Stimulated activated CD8-positive, alpha-beta memory T cell treated with anti-CD3 and anti-CD28 coated beads, Interleukin-15, amount 100 ng/mL, for 4 hours (primary cell): ENCODE data around the gene LINGO4.

Source experiments
- DNase-seq, 2 donors: peaks; one replicate each; pipeline ENCODE4 v3.0.0-alpha.2; 2020; ENCODE audit warnings: low read depth in 2 of 2

The LINGO4 gene

DNA sequence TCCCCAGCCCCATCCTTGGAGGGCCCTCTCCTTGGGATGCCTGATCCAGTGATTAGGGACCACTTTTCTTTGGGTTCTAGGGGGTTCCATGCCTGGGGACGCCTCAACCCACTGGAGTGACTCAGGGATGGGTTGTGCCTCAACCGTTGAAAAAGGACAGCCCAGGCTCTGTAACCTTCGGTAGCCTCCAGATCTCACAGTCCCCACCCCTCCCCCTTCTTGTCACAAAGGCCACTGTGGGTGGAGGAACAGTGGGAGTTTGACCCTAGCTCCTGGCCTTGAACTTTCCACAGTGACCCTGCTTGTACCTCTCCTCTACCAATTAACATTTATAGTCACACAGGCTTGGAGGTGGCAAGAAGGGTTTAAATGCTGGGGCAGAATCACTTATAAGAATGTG, 29.0 kb upstream of the LINGO4 start:
- no peak for DNase-seq

DNA sequence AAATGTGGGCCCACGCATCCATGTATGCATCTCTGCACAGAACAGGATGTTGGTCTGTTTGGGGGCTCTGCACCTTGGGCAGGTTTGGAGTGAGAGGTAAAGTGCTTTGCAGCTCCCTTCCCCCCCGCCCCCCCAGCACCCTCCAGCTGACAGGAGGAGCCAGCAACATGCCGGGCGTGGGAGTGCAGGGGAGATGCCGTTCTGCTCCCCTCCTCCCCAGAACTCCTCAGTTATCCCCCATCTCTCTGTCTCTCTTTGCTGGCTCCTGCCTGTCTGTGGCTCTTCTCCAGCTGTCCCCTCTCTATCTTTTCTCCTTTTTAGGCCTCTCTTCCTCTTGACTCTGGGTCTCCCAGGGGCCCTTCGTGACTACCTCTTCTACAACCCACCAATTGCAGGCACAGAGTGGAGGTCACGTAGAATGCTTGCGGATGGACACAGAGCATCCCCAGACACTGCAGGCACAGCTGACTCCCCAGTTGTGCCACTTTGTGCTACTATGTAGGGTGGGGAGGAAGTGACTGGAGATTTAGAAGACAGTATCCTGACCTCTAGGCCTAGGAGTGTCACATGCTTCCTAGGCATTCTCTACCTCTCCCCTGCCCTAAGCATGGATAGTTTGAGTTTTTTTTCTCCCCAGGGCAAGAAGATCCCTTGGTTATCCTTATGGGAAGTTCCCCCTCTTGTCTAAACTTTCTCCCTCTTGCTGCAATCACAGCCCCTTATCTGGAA, 28.1 kb upstream of the LINGO4 start:
- DNase-seq, result no peak

DNA sequence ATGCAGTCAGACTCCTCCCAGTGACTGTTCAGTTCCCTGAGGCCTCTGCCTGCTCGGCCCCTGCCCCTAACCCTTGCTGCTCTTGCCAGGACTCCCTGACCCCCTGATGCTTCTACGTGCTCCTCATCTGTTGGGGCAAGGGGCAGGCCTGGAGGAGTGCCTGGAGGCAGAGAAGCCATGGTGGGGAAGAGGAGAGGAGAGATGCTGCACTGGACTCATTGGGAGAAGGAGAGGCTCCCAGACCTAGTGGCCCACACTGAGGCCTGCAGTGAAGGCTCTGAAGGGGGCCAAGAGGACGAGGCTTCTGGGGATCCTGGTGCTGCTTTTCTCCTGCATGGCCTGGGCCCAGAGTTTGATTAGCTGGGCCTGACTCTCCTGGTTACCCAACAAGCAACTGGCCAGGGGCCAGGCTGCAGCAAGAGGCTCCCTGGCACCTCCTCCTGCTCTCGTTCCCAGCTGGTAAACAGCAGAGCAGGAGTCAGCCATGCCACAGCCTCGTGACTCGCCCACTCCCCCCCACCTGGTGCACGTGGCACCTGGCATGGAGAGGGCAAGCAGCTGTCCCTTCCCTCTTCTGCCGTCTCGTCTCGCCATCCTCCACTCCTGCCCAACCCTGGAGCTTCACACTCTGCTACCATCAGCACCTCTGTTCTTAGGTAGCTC, 27.2 kb upstream of the LINGO4 start:
- no peak for DNase-seq

DNA sequence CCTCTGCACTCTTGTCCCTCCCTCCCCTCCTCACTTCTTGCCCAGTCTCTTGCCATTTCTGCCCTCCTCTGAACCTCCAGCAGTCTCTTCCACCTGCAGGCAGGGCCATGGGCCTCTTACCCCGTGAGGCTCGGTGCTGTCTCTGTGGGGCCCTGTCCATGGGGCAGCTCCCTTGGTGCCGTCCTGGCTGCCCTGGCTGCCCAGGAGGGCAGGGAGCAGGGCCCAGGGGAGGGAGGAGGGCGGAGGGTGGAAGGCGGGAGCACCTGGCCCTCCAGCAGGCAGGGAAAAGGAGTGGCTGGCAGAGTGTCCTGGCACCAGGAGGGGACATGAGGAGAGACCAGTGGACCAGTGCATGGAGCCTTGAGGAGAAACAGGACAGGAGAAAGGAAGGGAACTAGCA, 26.4 kb upstream of the LINGO4 start, which contains the start of gene RORC:
RORC (minus strand) TSS at position 198 of the 400 bp plus-strand sequence; CDS start at position 160, 38 bp downstream.
- no peak for DNase-seq

DNA sequence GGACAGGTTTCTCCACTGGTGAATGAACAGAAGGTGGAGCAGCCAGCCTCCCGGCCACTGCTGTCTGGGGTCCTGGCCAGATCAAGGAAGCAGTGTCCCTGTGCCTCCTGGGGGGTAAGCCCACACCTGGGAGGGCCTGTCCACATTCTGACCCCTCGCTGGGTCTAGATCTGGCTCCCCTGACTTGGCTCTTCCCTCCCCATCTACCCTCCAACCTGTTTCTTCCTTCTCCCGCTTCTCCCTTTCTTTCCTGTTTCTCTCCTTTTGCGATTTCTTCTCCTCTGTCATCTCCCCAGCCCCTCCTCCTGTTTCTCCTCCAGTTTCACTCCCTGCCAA, 26.0 kb upstream of the LINGO4 start:
- no peak for DNase-seq

DNA sequence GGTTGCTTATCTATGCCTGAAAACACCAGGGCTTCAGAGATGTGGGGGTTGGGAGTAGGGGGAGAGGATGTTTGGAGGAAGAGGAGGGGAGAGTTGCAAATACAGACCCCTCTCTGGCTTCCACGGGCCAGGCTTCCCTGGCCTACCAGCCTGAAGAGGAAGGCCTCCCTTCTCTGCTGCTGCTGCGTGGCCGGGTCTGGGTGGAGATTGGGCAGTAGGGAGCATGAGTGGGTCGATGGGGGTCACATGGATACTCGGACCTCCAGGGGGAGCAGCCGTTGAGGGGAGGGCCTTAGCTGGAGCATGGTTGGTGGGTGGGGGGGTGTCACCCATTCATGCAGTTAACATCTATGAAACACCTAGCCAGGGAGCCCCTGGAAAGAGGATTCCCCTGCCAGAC, 24.8 kb upstream of the LINGO4 start:
- DNase-seq, result no peak

DNA sequence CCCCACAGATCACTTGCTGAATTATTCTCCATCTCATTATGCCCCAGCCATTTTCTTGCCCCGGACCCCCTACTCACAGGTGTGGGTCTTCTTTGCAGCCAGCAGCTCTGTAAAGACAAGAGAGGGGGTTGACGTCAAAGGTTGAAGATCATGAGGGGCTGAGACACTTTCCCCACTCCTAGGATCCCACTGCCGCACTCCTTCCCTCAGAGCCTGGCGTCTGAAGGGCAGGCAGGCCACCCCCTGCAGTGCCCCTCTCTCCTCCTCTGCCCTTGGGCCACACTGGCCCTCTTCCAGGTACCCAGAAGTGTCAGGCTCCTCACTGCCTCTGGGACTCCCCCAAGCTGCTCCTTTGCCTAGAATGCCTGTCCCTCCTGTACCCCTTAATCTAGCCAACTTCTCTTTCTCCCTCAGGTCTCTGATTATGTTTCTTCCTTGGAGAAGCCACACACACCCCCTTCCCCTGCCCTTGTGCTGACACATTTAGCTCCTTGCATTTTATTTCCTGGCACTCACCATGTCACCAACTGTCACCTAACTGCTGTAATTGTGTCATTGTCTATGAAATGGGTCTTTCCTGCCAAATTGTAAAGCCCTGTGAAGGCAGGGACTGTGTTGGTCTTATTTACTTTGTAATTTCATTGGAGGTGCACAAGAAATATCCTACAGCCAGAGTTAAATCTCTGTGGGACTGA, 24.3 kb upstream of the LINGO4 start:
- no peak for DNase-seq

DNA sequence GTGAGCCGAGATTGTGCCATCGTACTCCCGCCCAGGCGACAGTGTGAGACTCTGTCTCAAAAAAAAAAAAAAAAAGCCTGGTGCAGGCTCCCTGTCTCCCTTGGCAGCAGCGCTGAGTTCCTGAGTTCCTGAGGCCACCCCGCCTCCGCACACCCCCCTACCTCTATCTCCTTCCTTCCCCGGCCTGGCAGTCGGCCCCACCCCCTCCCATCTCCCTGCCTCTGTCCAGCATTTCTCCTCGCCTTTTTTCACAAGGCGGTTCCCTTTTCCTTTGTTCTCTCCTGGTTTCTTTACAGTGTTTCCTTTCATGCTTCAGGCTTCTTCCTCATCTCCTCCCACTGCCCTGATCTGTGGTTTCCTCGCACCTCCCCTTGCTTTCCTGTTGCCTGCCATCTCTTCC, 23.7 kb upstream of the LINGO4 start:
- no peak for DNase-seq

DNA sequence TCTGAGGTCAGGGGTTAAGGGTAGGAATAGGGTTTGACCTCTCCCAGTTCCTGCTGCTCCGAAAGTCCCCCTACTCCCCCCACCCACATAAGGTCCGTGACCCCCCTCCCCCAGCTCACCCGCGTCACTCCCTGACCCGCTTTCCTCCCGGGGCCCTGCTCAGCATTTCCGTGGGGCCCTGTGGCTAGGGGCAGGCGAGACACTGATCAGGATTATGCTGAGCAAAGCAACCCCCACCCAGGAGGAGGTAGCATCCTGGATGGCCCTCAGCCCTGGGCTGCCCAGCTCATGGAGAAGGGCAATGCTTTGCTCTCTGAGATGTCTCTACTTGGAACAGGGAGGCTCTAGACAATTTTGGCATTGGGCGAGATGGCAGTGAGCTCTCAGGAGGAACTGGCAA, 22.6 kb upstream of the LINGO4 start:
- DNase-seq, result no peak

DNA sequence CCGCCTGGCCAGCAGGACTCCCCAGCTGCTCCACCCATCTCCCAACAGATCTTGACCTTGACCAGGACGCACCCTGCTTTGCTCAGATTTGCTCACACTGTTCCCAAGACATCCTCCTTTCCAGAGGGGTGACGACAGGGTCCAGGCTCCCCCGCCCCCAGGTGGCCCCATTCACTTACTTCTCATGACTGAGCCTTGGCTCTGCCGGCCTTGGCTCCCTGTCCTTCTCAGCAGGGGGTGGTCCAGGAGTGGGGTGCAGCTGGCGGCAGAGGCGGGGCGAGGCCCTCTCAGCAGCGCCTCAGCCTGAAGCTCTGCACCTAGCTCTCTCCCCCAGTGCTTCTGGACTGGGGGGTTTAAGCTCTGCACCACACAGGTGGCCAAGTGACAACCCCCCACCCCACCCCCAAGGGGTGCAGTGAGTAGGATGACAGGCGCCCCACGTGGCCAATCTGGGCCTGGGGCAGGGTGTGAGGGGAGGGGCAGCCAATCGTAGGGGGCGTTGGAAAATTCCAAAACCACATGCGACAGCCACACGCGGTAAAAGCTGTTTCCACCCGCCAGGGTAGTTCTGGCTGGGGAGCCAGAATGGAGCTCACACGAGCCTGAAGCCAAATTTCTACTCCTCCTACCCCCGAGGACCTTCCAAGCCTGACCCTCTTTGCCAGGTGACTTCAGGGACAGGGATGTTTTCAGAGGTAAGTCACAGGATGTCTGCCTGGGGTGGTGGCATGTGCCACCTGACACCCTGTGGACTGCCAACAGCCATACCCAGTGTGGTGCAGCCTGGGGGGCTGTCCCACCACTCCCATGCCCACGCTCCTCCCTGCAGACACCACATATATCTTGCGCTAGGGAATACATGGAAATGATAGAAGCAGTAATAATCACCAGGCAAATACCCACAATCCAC, 20.8 kb upstream of the LINGO4 start:
- peak; percentile 26 for DNase-seq

DNA sequence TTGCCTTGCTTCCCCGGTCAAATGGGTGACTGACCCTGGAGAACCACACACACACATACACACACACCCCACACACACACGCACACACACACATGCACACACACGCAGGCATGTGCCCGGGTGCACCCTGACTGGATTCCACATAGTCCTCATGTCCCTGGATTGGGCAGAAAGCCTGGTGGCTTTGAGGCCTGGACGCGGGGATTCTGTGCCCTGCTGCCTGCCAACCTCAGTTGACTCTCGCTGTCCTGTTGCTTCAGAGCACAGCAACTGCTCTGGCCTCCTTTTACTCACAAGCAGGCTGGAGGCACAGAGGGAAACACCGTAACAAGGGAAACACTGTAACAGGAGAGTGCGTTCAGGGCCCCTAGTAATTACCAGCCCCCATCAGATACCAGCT, 20.0 kb upstream of the LINGO4 start:
- no peak for DNase-seq

DNA sequence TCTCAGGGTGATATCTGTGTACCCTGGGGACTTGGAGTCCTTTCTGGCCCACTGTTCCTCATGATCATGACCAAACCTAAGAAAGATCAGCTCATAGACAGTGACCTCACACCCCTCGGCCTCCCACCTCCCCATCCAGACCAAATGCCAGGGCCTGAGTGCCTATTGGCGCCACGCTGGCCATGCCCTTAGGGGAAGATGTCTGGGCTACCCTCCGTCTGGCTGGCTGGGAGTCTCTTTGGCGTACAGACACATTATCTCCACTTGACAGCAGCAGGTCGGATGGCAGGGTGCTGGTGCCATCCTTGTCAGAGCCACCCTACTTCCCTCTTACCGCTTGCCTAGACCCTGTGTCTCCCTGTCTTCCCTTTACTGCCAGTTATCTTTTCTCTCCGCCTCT, 18.0 kb upstream of the LINGO4 start:
- no peak for DNase-seq

DNA sequence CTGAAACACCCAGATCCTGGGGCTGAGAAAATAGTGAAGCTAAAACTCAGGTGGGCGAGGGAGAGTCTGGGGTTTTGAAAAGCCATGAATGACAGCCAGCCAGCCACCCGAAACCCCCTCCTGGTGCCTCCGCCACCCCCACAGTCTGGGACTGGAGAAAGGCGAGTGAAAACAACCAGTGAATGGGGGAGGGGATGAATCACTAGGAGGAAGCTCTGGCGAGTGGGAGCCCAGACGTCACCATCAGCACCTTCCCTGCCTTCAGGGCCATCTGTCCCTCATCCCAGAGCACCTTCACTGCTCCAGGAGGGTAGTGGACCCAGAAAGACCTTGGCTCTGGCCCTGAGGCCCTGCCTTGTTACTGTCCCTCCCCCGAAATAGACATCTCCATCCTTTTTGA, 17.2 kb upstream of the LINGO4 start:
- peak; percentile 26 to 48 for DNase-seq

DNA sequence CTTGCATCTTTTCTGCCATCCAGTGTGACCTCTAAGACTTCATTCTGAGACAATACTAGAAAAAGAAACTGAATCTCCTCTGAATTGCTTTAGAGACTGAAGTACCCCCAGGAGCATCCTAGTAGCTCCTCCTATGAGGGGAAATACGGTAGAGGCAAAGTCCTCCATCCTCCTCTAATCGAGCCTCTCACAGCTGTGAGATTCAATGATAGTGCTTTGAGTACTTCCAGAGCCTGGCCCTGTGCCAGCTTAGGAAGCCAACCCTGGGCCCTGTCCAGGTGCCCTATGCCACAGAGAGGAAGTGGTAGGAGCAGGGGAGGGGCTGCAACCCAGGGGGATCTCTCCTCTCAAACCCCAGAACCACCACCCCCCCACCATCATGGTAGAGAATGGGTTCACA, 15.7 kb upstream of the LINGO4 start:
- no peak for DNase-seq

DNA sequence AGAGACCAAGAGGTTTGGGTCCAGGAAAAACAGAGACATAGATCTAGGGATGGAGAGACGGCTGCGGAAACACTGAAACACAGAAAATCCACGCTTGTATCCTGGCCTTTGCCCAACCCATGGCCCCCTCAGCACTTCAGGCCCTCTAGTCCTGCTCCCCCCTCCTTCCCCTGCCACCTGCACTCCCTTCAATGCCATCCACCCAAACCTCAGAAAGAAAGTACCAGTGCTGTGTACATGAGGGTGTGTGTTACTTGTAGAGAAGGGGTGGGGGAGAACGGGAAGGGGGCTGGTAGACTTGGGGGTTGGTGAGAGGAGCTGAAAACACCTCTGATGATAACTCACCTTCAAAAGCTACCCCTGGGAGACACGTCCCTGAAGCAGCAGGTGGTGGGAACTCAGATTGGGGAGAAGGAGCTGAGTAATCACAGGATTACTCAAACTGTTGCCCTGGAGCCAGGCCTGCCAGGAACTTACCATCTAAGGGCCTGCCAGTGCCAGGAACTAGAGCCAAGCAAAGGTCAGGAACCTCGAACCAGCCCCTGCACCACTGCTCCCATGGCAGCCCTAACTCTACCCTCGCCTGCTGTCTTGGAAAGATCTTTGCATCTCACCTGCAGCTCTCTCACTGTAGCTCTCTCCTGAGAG, 14.9 kb upstream of the LINGO4 start:
- no peak for DNase-seq

DNA sequence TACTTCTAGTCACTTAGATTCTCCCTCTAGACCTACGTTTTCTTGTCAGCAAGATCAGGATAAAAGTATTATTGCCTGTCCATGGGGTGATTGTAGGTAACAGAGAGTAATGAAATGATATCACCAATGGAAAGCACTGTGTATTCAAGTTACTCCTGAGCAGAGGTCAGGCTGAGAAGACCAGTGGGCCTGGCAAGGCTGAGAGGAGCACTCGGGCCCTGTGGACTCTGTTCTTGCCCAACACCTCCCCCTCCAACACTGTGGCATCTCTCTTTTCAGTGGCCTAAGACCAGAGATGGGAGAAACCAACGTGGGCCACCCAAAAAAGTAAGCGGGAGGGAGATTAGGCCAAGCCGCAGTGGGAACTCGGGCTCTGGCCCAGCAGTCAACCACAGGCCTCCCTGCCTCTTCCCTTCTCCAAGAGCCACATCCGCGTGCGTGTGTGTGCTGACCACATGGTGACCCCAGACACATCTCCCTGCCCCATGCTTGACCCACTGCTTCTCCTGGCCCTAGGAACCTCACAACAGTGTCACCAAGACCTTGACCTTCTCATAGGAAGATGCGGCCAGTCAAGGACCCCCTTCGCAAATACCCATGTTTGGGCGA, 14.1 kb upstream of the LINGO4 start:
- DNase-seq, result no peak

DNA sequence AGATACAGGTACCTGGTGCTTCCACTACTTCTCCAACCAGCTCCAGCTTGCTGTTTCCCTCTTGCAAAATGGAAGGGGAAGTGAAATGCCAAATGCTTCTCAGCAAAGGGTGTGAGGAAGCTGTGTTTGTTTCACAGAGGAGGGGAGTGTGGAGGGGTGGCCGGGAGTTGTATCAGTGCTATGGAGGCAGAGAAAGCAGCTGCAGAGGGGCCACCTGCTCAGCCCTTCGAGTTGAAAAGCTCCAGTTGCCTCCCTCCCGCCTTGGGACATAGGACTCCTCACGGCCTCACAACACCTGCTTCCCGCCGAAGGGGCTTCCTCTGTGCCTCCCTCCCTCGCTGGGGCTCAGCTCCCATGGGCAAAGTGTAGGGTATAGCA, 12.1 kb upstream of the LINGO4 start:
- no peak for DNase-seq

DNA sequence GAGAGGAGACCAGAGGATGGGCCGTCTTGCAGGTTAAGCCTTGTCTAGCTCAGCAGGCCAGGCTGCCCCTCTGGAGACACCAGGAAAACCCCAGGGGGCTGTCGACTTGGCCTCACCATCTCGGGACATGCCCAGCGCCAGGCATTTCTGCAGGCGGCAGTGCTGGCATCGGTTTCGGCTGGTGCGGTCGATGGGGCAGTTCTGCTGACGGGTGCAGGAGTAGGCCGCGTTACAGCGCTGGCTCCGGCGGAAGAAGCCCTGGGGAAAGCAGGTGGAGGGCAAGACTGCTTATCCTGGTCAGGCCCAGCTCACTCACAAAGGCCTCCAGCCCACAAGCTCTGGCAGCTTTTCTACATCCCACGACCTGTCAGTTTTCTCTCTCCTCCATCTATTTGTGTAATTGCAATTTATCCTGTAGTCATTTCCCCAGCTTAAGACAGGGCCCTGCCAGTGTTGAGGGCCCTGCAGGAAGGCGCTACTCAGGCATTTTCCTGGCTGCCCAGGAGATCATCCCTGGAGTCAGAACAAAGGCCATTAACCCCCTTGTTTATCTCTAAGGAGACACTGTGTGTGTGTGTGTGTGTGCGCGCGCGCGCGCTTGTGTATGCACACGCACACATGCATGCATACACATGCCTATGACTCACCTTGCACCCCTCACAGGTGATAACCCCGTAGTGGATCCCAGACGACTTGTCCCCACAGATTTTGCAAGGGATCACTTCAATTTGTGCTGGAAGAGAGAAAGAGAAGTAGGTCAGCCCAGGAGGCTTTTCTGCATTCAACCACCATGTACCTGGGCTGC, 11.5 kb upstream of the LINGO4 start:
- no peak for DNase-seq

DNA sequence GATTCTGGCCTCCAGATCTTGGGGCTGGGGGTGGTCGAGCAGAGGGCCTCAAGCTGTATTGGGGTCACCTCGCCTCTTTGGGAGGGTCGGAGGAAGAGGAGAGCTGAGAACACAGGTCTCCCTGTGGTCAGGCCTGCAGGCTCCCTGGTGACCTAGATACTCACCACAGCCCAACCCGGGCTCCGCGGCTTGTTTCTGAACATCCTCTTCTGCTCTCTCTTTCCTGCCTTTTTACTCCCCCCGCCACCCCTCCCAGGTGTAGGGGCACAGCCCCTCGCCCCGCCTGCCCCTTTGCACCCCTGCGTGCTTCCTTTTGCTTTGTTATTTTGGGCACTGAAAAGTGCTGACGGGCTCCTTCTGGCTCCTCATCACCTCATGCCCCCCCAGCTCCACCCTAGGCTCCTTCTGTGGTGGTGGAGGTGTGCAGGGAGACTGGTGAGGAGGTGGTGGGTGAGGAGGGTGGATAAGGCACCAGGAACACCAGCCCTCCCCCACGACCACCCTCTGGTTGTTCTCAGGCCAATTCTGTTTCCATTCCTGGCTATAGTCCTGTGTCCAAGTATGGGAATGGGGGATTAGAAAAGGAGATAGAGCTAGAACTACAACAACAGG, 10.6 kb upstream of the LINGO4 start:
- no peak for DNase-seq

DNA sequence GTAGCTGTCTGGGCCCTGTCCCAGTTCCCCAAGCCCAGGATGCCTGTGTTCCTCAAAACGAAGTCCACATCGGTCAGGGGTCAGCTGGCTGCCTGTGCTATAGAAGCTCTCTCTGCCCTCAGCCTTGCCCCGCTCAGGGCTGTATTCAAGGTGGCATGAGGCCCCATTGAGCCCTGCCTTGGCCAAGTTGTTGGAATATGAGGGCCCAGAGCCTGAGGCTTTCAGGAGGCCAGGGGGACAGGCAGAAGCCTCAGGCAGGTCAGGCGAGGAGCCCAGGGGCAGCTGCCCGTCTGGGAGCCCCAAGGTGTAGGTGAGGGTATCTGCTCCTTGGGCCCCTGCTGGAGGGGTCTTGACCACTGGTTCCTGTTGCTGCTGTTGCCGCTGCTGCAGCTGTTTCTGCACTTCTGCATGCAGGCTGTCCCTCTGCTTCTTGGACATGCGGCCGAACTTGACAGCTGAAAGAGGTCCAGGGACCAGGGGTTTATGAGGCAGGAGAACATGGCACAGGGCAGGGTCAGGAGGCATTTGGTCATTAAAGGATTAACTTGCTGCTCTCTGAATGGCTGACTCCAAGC, 9.8 kb upstream of the LINGO4 start:
- no peak for DNase-seq
